ENCODE results near the gene LRP8. TPM values are rescaled to one million over a fixed set of nuclear protein-coding genes. Genes with fewer than 3 reads are reported as not detected.
A peak's percentile ranks its signal among the peaks of the same experiment; 100 is the strongest.

The LRP8 gene
- total RNA-seq, 1 experiment from 2014 or later = 56.3 TPM

GRCh38 chr1:53196485-53197290 lies 131.2 kb downstream of the LRP8 start, which contains the start of gene CPT2 (continued):
- peak; percentile 25; the same call in 1 of the 2 replicates for TF ChIP-seq MAX (IDR thresholded peaks at IDR 0.05)
- no peak for TF ChIP-seq JUND (IDR thresholded peaks at IDR 0.05)
- TF ChIP-seq POLR2A (IDR thresholded peaks at IDR 0.05; ENCODE audit: borderline replicate concordance, extremely low read depth, insufficient read depth, insufficient read length) = peak; percentile 84
- peak; percentile 69 for TF ChIP-seq SIN3A (IDR thresholded peaks at IDR 0.05; ENCODE audit: low read depth)

GRCh38 chr1:53196017-53196484 lies 131.8 kb downstream of the LRP8 start:
- no peaks in the 10 kb centered on the region for H4K20me1 ChIP-seq (ENCODE audit: insufficient read depth)
- H2AFZ ChIP-seq (ENCODE audit: low read depth, low read length, poor library complexity, severe bottlenecking) = peak overlapping the region; percentile 83
- H3K4me3 ChIP-seq (replicated peaks in 1 of 2; ENCODE audit: low read depth in 1 of 2, low read length in 2 of 2) = peak overlapping the region; percentile 66 to 83
- ATAC-seq (no peak), DNase-seq (ENCODE audit: low read depth, low spot score) (no peak)
- POLR2A ChIA-PET = no interaction called here
- peak overlapping the region; percentile 93 for H3K4me2 ChIP-seq (ENCODE audit: low read length)
- no peaks in the 10 kb centered on the region for H3K36me3 ChIP-seq (ENCODE audit: control insufficient read depth in 1 of 2, insufficient read depth in 2 of 2, low read length in 2 of 2)
- CTCF ChIA-PET = interaction anchor here (4.7 kb wide), 1 partner anchor 13 kb away, joined by 15 read pairs; no protein-coding TSS in a partner anchor
- RAD21 ChIA-PET (ENCODE audit: low non-redundant PET in 1 of 2, low total read pairs in 2 of 2, uncharacterized antibody in 2 of 2, unreplicated experiment in 2 of 2) = no interaction called here
- H3K27ac ChIP-seq (ENCODE audit: low read depth, low read length) = no peak overlapping the region
- H3K4me1 ChIP-seq (ENCODE audit: control insufficient read depth in 1 of 2, insufficient read depth in 2 of 2, low read length in 2 of 2) = peaks cover 10 to 24% of the 10 kb centered on the region in 2 experiments
- peaks cover 18% of the 10 kb centered on the region for H3K79me2 ChIP-seq (ENCODE audit: insufficient read depth, low read length)
- H3K9ac ChIP-seq (ENCODE audit: low read length) = peak overlapping the region; percentile 91
- no peaks in the 10 kb centered on the region for H3K9me3 ChIP-seq (ENCODE audit: control insufficient read depth in 1 of 2, insufficient read depth in 1 of 2, low read depth in 1 of 2, low read length in 2 of 2)
- H3K27me3 ChIP-seq (ENCODE audit: insufficient read depth, low read length) = no peaks in the 10 kb centered on the region
- TF ChIP-seq SIN3A (IDR thresholded peaks at IDR 0.05; ENCODE audit: low read depth) (no peak), EGR1 (IDR thresholded peaks at IDR 0.05; ENCODE audit: low read depth) (no peak), ZFX (IDR thresholded peaks at IDR 0.05) (no peak), MAX (IDR thresholded peaks at IDR 0.05) (no peak), EZH2phosphoT487 (IDR thresholded peaks at IDR 0.05; ENCODE audit: borderline replicate concordance) (no peak), ZBTB33 (IDR thresholded peaks at IDR 0.05; ENCODE audit: extremely low read depth, insufficient replicate concordance, low read length) (no peak), REST (IDR thresholded peaks at IDR 0.05; ENCODE audit: low read depth) (no peak), RAD21 (IDR thresholded peaks at IDR 0.05; ENCODE audit: low read depth) (no peak), CEBPB (IDR thresholded peaks at IDR 0.05; ENCODE audit: low read depth) (no peak), SP1 (IDR thresholded peaks at IDR 0.05; ENCODE audit: low read depth) (no peak), EZH2 (IDR thresholded peaks at IDR 0.05) (no peak), TCF7L2 (IDR thresholded peaks at IDR 0.05; ENCODE audit: borderline replicate concordance, extremely low read depth, insufficient read depth, insufficient read length) (no peak), FOSL1 (IDR thresholded peaks at IDR 0.05; ENCODE audit: low read depth) (no peak), ELF1 (IDR thresholded peaks at IDR 0.05; ENCODE audit: borderline replicate concordance, low read depth) (no peak)
- BruUV-seq (replicated peaks) = no TSS peak
- no peaks in the 10 kb centered on the region for H3K9me2 ChIP-seq (ENCODE audit: insufficient read depth)
- intact Hi-C loops (cut with micrococcal nuclease) = no loop called here
